Right ventricle myocardium superior (tissue), 1 donor: ENCODE measurements around the gene FOXK1. TPM values are rescaled to one million over a fixed set of nuclear protein-coding genes. Genes with fewer than 3 reads are reported as not detected.
A peak's percentile ranks its signal among the peaks of the same experiment; 100 is the strongest.

ENCODE experiments used
- ATAC-seq: fragments of 200-7000 bp; cut with Tn5 transposase; one replicate; pipeline ENCODE4 v1.9.1; 2020; ENCODE audit warnings: mild to moderate bottlenecking; ENCODE audit not compliant: poor library complexity
- DNase-seq: peaks from one replicate; pipeline ENCODE4 v3.0.0-alpha.2; 2020
- intact Hi-C: fragments of 100-400 bp; cut with DNase I; formaldehyde crosslinking; loops from one replicate; pipeline ENCODE4 v1.11.2; 2022
- microRNA-seq: library from miRNA; unstranded; fragments of <30 nt; microRNA quantifications from one replicate; pipeline ENCODE4 v1.2.0, GENCODE V29; 2020
- total RNA-seq: library from RNA; stranded (reverse); fragmentation: NEBNext Ultra II Directional; extraction: Animal tissue kit (Norgen Biotek cat#: 25700); gene quantifications from one replicate; pipeline ENCODE4 v1.2.1, GENCODE V29; 2021
- donor health status: DM: no; HTN: yes; CAD: no; lungs with severe emphysema.

FOXK1 gene
- total RNA-seq, 1 donor from 2014 or later, result 16.8 TPM

DNA sequence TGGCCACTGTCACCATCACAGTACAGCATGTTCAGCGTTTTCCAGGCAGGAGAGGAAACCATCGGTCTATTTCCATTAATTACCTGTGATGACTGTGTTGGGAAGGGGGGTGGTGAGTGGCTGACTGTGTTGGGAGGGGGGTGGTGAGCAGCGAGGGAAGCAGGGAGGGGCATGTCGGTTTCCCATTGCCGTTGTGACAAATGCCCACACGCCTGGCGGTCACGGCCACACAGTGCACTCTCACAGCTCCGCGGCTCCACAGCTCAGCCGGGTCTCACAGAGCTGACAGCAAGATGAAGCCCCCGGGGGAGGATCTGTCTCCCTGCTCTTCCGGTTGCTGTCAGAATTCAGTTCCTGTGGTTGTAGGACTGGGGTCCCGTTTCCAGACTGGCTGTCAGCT is 132.3 kb downstream of the FOXK1 start:
- ATAC-seq, result no peak
- no peak for DNase-seq
- intact Hi-C loops, result no loop called here

DNA sequence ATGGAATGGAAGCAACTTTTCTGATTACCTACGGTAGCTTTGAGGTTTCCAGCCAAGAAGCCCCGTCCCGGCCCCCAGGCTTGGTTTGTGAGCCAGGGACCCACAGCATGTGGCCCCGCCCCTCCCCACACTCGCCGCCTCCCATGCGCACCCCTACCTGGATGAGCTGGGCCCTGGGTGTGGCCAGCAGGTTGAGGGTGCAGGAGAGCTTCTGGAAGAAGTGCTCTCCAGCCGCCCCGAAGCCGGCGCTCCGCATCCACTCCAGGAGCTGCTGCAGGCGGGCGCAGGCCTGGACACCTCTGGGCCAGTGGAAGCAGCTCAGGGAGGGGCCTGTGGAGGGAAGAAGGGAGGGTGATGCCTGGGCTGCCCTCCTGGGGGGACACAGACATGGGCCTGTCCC is 133.0 kb downstream of the FOXK1 start:
- no peak for ATAC-seq
- intact Hi-C loops, result no loop called here
- DNase-seq, result no peak

GRCh38 chr7:4815609-4816418 is 133.7 kb downstream of the FOXK1 start:
- ATAC-seq (no peak), DNase-seq (no peak)
- intact Hi-C loops, result no loop called here

DNA sequence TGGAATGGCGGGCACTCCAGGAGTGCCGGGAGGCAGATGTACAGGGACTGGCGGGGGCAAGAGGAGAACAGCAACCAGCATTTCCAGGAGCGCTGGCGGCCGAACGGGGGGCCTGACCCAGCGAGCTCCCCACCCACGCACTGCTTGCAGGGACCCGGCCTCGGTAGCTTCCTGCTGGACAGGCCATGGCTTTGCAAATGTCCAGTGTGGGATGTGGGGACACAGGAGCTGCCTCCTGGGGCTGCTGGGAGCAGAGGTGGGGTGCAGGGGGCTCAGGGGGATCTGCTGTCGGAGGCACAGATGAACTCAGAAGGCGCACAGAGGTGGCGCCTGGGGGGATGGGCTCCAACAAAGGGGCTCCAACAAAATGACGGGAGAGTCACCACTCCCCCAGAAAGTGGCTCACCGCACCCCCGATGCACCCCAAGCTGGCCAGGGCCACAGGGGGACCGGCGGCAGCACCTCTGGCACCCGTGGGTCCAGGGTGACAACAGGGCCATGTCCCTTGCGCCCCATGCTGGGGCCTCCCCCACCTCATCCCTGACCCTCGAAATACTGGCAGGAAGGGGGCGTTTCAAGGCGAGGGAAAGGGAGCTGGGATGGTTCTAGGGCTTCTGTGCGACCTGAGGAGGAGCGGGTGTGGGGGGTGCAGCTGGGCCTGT is 134.5 kb downstream of the FOXK1 start:
- ATAC-seq, result no peak
- no peak for DNase-seq

GRCh38 chr7:4817178-4817901 is 135.2 kb downstream of the FOXK1 start:
- intact Hi-C loops, result no loop called here
- no peak for DNase-seq
- ATAC-seq, result no peak

More for the DNA sequence above, 134.5 kb downstream of the FOXK1 start:
- intact Hi-C loops, result no loop called here

DNA sequence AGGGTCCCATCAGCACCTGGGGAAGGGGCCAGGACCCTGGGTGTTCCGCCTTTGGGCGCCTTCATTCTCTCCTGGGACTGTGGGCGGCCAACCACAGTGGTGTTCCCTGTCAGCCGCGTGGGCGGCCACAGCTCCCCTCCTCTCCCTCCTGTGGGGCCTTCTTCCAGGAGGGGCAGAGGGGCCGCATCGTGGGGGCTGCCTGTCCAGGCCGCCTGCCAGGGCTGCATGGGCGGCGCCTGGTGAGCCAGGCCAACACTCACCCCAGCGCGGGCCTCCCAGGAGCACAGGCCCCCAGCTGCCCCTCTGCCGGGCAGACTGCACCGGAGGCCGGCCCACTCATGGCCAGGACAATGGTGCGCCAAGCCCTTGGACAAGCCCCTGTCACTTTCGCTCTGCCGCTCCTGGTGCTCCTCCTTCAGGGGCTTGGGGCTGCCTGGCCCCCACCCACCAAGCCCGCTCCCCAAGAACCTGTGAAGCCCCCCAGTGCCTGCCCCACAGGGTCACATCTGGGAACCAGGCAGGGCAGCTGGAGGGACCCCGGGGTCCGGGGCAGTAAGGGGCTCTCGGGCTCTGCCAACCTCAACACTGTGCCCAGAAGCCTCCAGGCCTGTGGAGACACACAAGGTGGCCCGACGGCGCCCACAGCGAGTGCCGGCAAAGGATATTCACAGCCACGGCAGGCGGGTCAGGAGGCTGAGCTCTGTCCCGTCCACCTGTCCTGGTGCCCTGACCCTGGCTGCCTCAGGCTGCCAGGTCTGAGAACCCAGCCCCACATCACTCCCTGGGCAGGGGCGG is 136.1 kb downstream of the FOXK1 start:
- DNase-seq (no peak), ATAC-seq (no peak)
- intact Hi-C loops, result no loop called here

- DNase-seq (peak; percentile 65), ATAC-seq (peak; percentile 63)
- intact Hi-C loops, result no loop called here
Measured at GRCh38 chr7:4819560-4820404, 137.7 kb downstream of the FOXK1 start.

GRCh38 chr7:4820405-4820966 is 138.4 kb downstream of the FOXK1 start:
- ATAC-seq (peak; percentile 50), DNase-seq (no peak)
- intact Hi-C loops, result no loop called here

Small RNA genes within 50 kb of the gene (microRNA-seq; reads per million reads assigned to microRNA genes)
- gene MIR4656, result not detected

Other genes starting within 250 kb of the FOXK1 start
- 12.7 TPM for gene AP5Z1, start 93.3 kb downstream of the FOXK1 start, total RNA-seq
- 0.05 TPM for gene PAPOLB, start 179.7 kb downstream of the FOXK1 start, total RNA-seq
- 4.0 TPM for gene RADIL, start 201.4 kb downstream of the FOXK1 start, total RNA-seq